Fibroblast of mammary gland (primary cell): ENCODE measurements around the gene HSBP1L1.

Source experiments
- DNase-seq: peaks from one replicate; pipeline ENCODE4 v3.0.0-alpha.2; 2010; ENCODE audit warnings: low read depth
- H3K4me3 ChIP-seq: 2 replicates; pipeline ENCODE4 v1.5.1; 2011; ENCODE audit warnings: low read depth, mild to moderate bottlenecking, low read length, moderate library complexity; ENCODE audit not compliant: control insufficient read depth
- CTCF ChIP-seq: conservative IDR thresholded peaks from 2 replicates; pipeline ENCODE4 v1.5.1; 2011; ENCODE audit warnings: low read depth, low read length, inconsistent platforms; ENCODE audit not compliant: control insufficient read depth, insufficient read depth

The HSBP1L1 gene

GRCh38 chr18:79964330-79965118 is at the start of gene HSBP1L1:
TSS of gene HSBP1L1 (plus strand) at chr18:79964643. CDS start at chr18:79964736, 93 bp downstream.
- DNase-seq, result peak; percentile 28
- no peak for TF ChIP-seq CTCF
- H3K4me3 ChIP-seq, result peak within 1 kb of the TSS; percentile 58

GRCh38 chr18:79915161-79916127 is 49.0 kb upstream of the HSBP1L1 start:
- TF ChIP-seq CTCF, result no peak
- H3K4me3 ChIP-seq, result no peak overlapping the region
- no peak for DNase-seq

- no peak for TF ChIP-seq CTCF
- DNase-seq, result no peak
- no peak overlapping the region for H3K4me3 ChIP-seq
Measured at GRCh38 chr18:79916128-79916494, 48.3 kb upstream of the HSBP1L1 start.

DNA sequence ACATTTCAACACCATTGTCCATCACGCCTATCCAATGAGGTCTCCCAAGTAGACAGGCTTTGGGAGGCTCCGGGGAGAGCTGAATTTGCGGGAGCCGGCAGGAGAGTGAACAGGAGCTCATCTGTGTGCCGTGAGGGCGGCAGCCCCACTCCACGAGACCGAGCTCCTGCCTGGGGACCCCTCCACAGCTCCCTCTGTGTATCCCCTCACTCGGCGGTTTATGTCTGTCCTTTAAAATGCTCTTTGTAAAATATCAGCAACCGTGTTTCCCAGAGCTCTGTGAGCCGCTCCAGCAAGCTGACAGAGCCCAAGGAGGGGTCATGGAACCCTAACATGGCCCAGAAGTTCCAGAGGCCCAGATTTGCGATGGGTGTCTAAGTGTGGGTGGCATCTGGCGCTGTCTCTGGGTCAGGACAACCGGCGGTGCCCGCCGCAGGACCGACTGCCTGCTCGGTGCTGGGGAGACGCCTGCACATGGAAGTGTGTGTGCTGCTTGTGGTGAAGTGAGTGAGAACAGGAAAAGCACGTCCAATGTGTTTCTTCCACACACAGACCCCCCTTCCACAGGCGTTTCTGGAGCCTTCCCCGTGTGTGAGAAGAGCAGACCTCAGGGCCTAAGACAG is 47.8 kb upstream of the HSBP1L1 start:
- DNase-seq, result no peak
- H3K4me3 ChIP-seq, result no peak overlapping the region
- TF ChIP-seq CTCF, result no peak

DNA sequence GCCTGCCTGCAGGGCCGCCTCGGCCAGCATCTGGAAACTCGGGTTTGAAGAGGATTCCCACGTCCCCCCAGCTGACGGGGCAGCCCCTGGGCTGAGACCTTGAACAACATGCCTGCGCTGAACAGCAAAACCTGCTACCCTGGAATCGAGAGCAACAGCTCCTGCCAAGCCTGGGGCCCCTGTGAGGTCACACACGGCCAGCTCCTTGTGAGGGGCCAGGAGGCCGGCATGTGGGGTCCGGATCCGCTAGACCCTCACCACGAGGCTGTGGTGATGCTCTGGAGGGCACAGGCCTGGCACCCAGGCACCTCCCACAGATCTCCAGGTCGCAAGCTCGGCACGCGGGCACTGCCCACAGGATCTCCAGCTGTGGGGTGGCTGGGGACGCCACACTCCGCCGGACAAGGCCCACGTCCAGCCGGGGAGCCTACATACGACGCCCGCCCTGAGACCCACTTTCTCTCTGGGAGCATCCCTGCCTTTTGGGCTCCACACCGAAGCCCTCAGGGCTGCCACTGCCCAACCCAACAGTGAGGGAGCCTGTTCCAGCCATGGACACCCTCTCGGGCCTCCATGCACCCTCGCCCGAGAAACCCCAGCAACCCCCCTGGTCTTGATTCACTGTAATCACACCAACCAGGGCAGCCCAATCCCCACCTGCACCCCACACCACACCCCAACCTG is 47.1 kb upstream of the HSBP1L1 start:
- H3K4me3 ChIP-seq, result no peak overlapping the region
- no peak for DNase-seq
- no peak for TF ChIP-seq CTCF

GRCh38 chr18:79917853-79918614 is 46.4 kb upstream of the HSBP1L1 start:
- TF ChIP-seq CTCF, result no peak
- H3K4me3 ChIP-seq, result no peak overlapping the region
- DNase-seq, result no peak
